ENCODE measurements around the gene KARS1.

The KARS1 gene

DNA sequence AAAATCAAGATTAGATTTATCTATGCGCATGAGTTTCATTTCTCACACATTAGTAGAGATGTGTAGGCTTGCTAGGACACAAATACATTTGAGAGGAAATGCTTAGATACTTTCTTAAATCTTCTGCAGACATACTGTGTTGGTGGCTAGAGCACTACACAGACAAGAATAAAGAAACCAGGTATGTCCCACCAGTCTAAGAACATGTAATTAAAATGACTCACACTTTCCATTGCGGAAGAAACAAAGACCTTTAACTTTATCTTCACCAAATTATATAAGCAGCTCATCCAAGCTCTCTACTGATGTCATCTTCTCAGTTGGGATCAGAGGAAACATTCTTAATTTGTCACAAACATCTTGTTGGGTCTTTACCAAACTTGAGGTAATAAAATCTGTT is 68.7 kb downstream of the KARS1 start:
- no peak for DNase-seq

DNA sequence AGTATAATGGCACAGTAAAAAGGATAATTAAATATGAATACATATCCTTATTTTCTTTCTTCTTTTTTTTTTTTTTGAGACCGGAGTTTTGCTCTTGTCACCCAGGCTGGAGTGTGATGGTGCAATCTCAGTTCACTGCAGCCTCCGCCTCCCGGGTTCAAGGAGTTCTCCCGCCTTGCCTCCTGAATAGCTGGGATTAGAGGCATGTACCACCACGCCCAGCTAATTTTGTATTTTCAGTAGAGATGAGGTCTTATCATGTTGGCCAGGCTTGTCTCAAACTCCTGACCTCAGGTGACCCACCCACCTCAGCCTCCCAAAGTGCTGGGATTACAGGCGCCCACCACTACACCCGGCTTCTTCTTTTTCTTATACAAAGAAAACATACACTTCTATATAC is 69.3 kb downstream of the KARS1 start:
- no peak for DNase-seq

Data from NCI-H1092 (cell line).